Esophagus squamous epithelium (tissue), 5 donors: ENCODE results near the gene GAB2. TPM values are rescaled to one million over a fixed set of nuclear protein-coding genes. Genes with fewer than 3 reads are reported as not detected.
A peak's percentile ranks its signal among the peaks of the same experiment; 100 is the strongest.
"Not testable (repeated sequence)": the region's sequence is repeated elsewhere in the genome, so short reads cannot be mapped to it uniquely, and the experiment has no call there.

Source experiments
- DNase-seq: peaks from one replicate; lab custom pipeline; 2025; lab: John Stamatoyannopoulos, UW
- H3K27ac ChIP-seq, 4 donors: fragments of 200-600 bp; sonication (generic); one replicate each; pipeline ENCODE4 v1.5.1; 2016 to 2019; ENCODE audit warnings: mild to moderate bottlenecking in 1 of 4
- H3K27me3 ChIP-seq, 4 donors: fragments of 200-600 bp; sonication (generic); 1 replicate in 3 of 4; 2 replicates in 1 of 4; pipeline versions ENCODE4 v1.5.1 to v1.6.0; 2017 to 2021; ENCODE audit warnings: antibody characterized with exemption in 1 of 4
- H3K36me3 ChIP-seq, 3 donors: fragments of 200-600 bp; sonication (generic); one replicate each; pipeline ENCODE4 v1.5.1; 2016 to 2019
- H3K4me1 ChIP-seq, 3 donors: fragments of 200-600 bp; sonication (generic); one replicate each; pipeline ENCODE4 v1.5.1; 2017 to 2019
- H3K4me3 ChIP-seq, 4 donors: fragments of 200-600 bp; sonication (generic); 1 replicate in 3 of 4; 2 replicates in 1 of 4; pipeline ENCODE4 v1.5.1; 2016 to 2019; ENCODE audit warnings: mild to moderate bottlenecking in 2 of 4, moderate library complexity in 1 of 4
- H3K9me3 ChIP-seq, 3 donors: fragments of 200-600 bp; sonication (generic); one replicate each; pipeline ENCODE4 v1.5.1; 2016 to 2019
- POLR2A ChIP-seq, 4 donors: fragments of 450-650 bp; IDR thresholded peaks; one replicate each; pipeline ENCODE4 v1.6.1; 2017; ENCODE audit warnings: antibody characterized with exemption in 4 of 4, mild to moderate bottlenecking in 4 of 4, moderate library complexity in 3 of 4
- WGBS, 2 donors: methylation state at CpG; one replicate each; pipeline ENCODE4 v1.1.5; 2018; 5-methylcytosine and 5-hydroxymethylcytosine counted together
- intact Hi-C: fragments of 100-400 bp; cut with DNase I; formaldehyde crosslinking; loops from one replicate; pipeline ENCODE4 v1.15.0; 2022
- total RNA-seq, 4 donors: library from RNA; depleted of rRNA; stranded (reverse); fragments of >200 nt; gene quantifications; one replicate each; pipeline ENCODE4 v1.1.0, GENCODE V29; 2016
- TF ChIP-seq, protein P1 (sequence below), 6 experiments: fragments of 450-650 bp in 4 of 6; fragments of 200-600 bp in 2 of 6; sonication (generic) in 2 of 6; IDR thresholded peaks; one replicate each; pipeline ENCODE4 v1.5.1; 2016 to 2019; ENCODE audit warnings: antibody characterized with exemption in 6 of 6, mild to moderate bottlenecking in 4 of 6, moderate library complexity in 4 of 6
- donor health status: DM: yes; HTN: yes; CAD: no.

GAB2 gene
- total RNA-seq, 4 donors from 2014 or later, result 4.6 to 23.7 (median 11.2) TPM

DNA sequence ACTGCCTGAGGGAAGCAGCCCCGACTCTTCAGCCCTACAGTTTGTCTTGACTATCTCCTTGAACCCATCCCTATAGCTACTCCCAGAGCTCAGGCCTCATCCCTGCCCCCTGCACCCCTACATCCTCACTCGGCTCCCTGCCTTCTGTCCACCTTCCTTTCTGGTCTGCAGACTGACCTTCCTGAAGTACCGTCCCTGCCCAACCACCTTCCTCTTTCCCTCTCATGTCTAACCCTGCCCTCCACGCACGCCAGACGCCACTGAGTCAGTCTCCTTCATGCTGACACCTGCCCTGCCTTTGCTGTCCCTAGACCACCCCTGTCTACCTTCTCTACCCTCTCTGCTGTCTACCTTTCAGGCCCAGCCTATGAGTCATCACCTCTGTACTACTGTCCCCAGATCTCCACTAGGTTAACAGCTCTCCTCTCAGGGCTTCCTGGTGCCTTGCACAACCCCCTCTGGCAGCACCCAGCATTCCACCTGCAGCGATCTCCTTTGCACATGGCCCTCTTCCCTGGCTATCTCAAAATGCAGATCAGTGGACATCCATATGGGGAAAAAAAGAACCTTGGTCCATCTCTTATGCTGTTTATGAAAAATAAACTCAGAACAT, 238.1 kb downstream of the GAB2 start:
- no peaks in the 10 kb centered on the region for H3K27me3 ChIP-seq
- no peak for TF ChIP-seq POLR2A (IDR thresholded peaks at IDR 0.05)
- TF ChIP-seq, protein P1, sequence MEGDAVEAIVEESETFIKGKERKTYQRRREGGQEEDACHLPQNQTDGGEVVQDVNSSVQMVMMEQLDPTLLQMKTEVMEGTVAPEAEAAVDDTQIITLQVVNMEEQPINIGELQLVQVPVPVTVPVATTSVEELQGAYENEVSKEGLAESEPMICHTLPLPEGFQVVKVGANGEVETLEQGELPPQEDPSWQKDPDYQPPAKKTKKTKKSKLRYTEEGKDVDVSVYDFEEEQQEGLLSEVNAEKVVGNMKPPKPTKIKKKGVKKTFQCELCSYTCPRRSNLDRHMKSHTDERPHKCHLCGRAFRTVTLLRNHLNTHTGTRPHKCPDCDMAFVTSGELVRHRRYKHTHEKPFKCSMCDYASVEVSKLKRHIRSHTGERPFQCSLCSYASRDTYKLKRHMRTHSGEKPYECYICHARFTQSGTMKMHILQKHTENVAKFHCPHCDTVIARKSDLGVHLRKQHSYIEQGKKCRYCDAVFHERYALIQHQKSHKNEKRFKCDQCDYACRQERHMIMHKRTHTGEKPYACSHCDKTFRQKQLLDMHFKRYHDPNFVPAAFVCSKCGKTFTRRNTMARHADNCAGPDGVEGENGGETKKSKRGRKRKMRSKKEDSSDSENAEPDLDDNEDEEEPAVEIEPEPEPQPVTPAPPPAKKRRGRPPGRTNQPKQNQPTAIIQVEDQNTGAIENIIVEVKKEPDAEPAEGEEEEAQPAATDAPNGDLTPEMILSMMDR (IDR thresholded peaks at IDR 0.05), result no peak
- DNase-seq, result no peak
- 82 to 87% methylated on average over 7 of the region's 7 CpGs for WGBS, 2 donors
- intact Hi-C loops, result no loop called here
- no peak overlapping the region for H3K4me3 ChIP-seq
- peak overlapping the region in 1 of 4 donors; percentile 77 for H3K27ac ChIP-seq
- no peaks in the 10 kb centered on the region for H3K9me3 ChIP-seq
- H3K36me3 ChIP-seq, result peaks cover 0 to 36% (median 0%) of the 10 kb centered on the region in 3 donors
- H3K4me1 ChIP-seq, result peaks cover 0 to 20% (median 0%) of the 10 kb centered on the region in 3 donors

DNA sequence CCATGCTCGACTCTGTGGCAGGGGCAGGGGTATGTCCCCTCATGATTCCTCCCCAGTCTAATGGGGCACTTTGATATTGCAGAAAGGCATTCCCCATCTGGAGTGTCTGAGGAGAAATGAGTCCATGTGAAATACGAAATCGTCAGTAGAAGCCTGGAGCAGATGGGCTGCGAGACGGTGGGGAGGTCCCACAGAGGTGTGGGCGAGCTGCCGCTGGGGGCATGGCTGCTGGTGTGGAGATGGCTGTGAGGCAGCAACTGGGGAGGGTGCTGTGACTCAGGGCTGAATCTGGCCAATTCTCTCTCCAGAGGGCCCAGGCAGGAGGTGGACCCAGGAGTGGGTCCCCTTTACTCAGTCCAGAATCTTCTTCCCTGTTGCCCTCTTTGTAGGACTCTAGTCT, 240.4 kb downstream of the GAB2 start:
- H3K4me1 ChIP-seq, result peaks cover 0 to 20% (median 0%) of the 10 kb centered on the region in 3 donors
- no peaks in the 10 kb centered on the region for H3K27me3 ChIP-seq
- intact Hi-C loops, result no loop called here
- no peak overlapping the region for H3K27ac ChIP-seq
- no peak for DNase-seq
- H3K36me3 ChIP-seq, result peaks cover 0 to 52% (median 0%) of the 10 kb centered on the region in 3 donors
- H3K4me3 ChIP-seq, result no peak overlapping the region
- TF ChIP-seq, protein P1 (IDR thresholded peaks at IDR 0.05), result no peak
- no peak for TF ChIP-seq POLR2A (IDR thresholded peaks at IDR 0.05)
- H3K9me3 ChIP-seq, result no peaks in the 10 kb centered on the region
- 94% methylated on average over 7 of the region's 7 CpGs; no CpG with 5 or more reads in 1 of the 2 donors for WGBS, 2 donors

DNA sequence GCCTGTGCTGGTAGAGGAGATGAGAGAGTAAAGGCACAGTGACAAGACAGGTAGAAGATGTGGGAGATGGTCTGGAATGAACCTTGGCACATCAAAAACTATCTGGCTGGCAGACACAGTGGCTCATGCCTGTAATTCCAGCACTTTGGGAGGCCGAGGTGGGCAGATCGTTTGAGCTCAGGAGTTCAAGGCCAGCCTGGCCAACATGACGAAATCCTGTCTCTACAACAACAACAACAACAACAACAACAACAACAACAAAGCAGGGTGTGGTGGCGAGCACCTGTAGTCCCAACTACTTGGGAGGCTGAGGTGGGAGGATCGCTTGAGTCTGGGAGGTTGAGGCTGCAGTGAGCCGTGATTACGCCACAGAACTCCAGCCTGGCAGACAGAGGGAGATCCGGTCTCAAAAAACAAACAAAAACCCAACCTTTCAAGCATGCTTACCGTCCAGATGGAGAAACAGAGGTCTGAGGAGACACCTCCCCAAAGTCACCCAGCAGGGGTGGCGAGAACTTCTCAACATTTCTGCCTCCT, 240.9 kb downstream of the GAB2 start:
- Histone ChIP-seq H3K4me3 (no peak overlapping the region), H3K27ac (no peak overlapping the region), H3K27me3 (no peaks in the 10 kb centered on the region), H3K4me1 (peaks cover 0 to 18% (median 0%) of the 10 kb centered on the region in 3 donors), H3K36me3 (peaks cover 0 to 57% (median 0%) of the 10 kb centered on the region in 3 donors), H3K9me3 (no peaks in the 10 kb centered on the region)
- 90 to 93% methylated on average over 6 to 7 of the region's 10 CpGs for WGBS, 2 donors
- intact Hi-C loops, result no loop called here
- TF ChIP-seq, protein P1 (IDR thresholded peaks at IDR 0.05), result no peak
- TF ChIP-seq POLR2A (IDR thresholded peaks at IDR 0.05), result no peak
- DNase-seq, result no peak

DNA sequence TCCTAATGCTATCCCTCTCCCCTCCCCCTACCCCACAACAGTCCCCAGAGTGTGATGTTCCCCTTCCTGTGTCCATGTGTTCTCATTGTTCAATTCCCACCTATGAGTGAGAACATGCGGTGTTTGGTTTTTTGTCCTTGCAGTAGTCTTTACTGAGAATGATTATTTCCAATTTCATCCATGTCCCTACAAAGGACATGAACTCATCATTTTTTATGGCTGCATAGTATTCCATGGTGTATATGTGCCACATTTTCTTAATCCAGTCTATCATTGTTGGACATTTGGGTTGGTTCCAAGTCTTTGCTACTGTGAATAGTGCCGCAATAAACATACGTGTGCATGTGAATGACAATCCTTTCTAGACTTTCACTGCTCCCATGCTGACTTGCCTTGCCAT, 241.8 kb downstream of the GAB2 start:
- H3K9me3 ChIP-seq, DNase-seq, H3K27ac ChIP-seq, intact Hi-C loops, H3K27me3 ChIP-seq, H3K4me3 ChIP-seq: not testable (repeated sequence)
- Histone ChIP-seq H3K36me3 (peaks cover 0 to 57% (median 0%) of the 10 kb centered on the region in 3 donors), H3K4me1 (peaks cover 0 to 10% (median 0%) of the 10 kb centered on the region in 3 donors)
- WGBS, 2 donors, result 100% methylated on average over 1 of the region's 3 CpGs

DNA sequence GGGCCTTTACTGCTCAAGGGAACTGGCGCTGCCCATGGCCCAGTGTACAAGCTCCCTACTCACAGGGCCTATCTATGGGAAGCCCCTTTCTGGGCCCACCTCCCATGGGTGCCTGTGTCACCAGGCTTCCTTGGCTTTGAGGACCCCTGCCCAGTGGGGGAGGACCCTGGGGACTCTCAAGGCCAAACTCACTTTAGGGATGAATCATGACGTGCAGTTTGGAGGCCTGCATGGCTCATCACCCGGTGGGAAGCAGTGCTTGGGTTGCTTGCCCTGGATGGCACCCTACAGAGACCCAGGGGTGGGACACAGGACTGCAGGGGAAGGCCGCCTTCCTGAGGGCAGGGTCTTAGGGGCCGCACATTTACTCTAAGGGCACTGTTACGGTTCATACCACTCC, 245.7 kb downstream of the GAB2 start:
- H3K4me1 ChIP-seq, result peaks cover 5 to 23% (median 8%) of the 10 kb centered on the region in 3 donors
- no peak overlapping the region for H3K27ac ChIP-seq
- intact Hi-C loops, result no loop called here
- H3K36me3 ChIP-seq, result peaks cover 0 to 47% (median 0%) of the 10 kb centered on the region in 3 donors
- no peaks in the 10 kb centered on the region for H3K9me3 ChIP-seq
- no peak overlapping the region for H3K4me3 ChIP-seq
- DNase-seq, result no peak
- TF ChIP-seq POLR2A (IDR thresholded peaks at IDR 0.05), result no peak
- TF ChIP-seq, protein P1 (IDR thresholded peaks at IDR 0.05), result no peak
- no peaks in the 10 kb centered on the region for H3K27me3 ChIP-seq
- WGBS, 2 donors, result 96 to 100% methylated on average over 2 to 3 of the region's 6 CpGs
